Parathyroid adenoma (tissue), 2 donors: Measurements from ENCODE around the gene ELF5.

ENCODE experiments used
- H2AFZ ChIP-seq: fragments of 300-600 bp; sonication (generic); one replicate; pipeline ENCODE4 v1.7.0; 2017; ENCODE audit warnings: antibody characterized with exemption, mild to moderate bottlenecking
- H3K27ac ChIP-seq: fragments of 300-600 bp; sonication (generic); one replicate; pipeline ENCODE4 v1.7.0; 2017
- H3K27me3 ChIP-seq: fragments of 300-600 bp; sonication (generic); one replicate; pipeline ENCODE4 v1.7.0; 2017; ENCODE audit warnings: low read length; ENCODE audit not compliant: control insufficient read depth, insufficient read depth
- H3K36me3 ChIP-seq: fragments of 300-600 bp; sonication (generic); one replicate; pipeline ENCODE4 v1.7.0; 2017; ENCODE audit warnings: low read length; ENCODE audit not compliant: control insufficient read depth, insufficient read depth
- H3K4me1 ChIP-seq: fragments of 300-600 bp; sonication (generic); one replicate; pipeline ENCODE4 v1.7.0; 2017; ENCODE audit warnings: control low read depth
- H3K4me2 ChIP-seq: fragments of 300-600 bp; sonication (generic); one replicate; pipeline ENCODE4 v1.7.0; 2017; ENCODE audit warnings: low read length
- H3K4me3 ChIP-seq: fragments of 300-600 bp; sonication (generic); one replicate; pipeline ENCODE4 v1.7.0; 2017; ENCODE audit warnings: low read depth, low read length
- H3K79me2 ChIP-seq: fragments of 300-600 bp; sonication (generic); one replicate; pipeline ENCODE4 v1.7.0; 2017; ENCODE audit warnings: control low read depth
- H3K9ac ChIP-seq: fragments of 300-600 bp; sonication (generic); one replicate; pipeline ENCODE4 v1.7.0; 2017; ENCODE audit warnings: mild to moderate bottlenecking
- H3K9me3 ChIP-seq: fragments of 300-600 bp; sonication (generic); one replicate; pipeline ENCODE4 v1.7.0; 2017; ENCODE audit warnings: low read length; ENCODE audit not compliant: control insufficient read depth
- CTCF ChIP-seq: fragments of 300-600 bp; sonication (generic); IDR thresholded peaks from one replicate; pipeline ENCODE4 v1.7.0; 2017; ENCODE audit warnings: antibody characterized with exemption, mild to moderate bottlenecking
- donor health status: primary hyperparathyroidism.

Gene ELF5

GRCh38 chr11:34468209-34468841 is 45.3 kb downstream of the ELF5 start:
- Histone ChIP-seq H3K27me3 (no peaks in the 10 kb centered on the region), H2AFZ (no peak overlapping the region), H3K4me2 (no peak overlapping the region), H3K79me2 (no peaks in the 10 kb centered on the region), H3K4me1 (no peaks in the 10 kb centered on the region), H3K9me3 (no peaks in the 10 kb centered on the region), H3K27ac (no peak overlapping the region), H3K4me3 (no peak overlapping the region), H3K36me3 (no peaks in the 10 kb centered on the region), H3K9ac (no peak overlapping the region)
- peak; percentile 46 for TF ChIP-seq CTCF

GRCh38 chr11:34466802-34467488 is 46.6 kb downstream of the ELF5 start:
- Histone ChIP-seq H3K27me3 (no peaks in the 10 kb centered on the region), H3K9ac (no peak overlapping the region), H3K79me2 (no peaks in the 10 kb centered on the region), H3K4me1 (no peaks in the 10 kb centered on the region), H3K36me3 (no peaks in the 10 kb centered on the region), H3K4me3 (no peak overlapping the region), H3K4me2 (no peak overlapping the region), H3K27ac (no peak overlapping the region), H3K9me3 (no peaks in the 10 kb centered on the region), H2AFZ (no peak overlapping the region)
- TF ChIP-seq CTCF = no peak

GRCh38 chr11:34464591-34465051 is 49.0 kb downstream of the ELF5 start:
- H3K4me3 ChIP-seq = no peak overlapping the region
- no peak for TF ChIP-seq CTCF
- no peaks in the 10 kb centered on the region for H3K79me2 ChIP-seq
- H3K9ac ChIP-seq = no peak overlapping the region
- H3K9me3 ChIP-seq = no peaks in the 10 kb centered on the region
- H3K27ac ChIP-seq = no peak overlapping the region
- H2AFZ ChIP-seq = no peak overlapping the region
- H3K36me3 ChIP-seq = no peaks in the 10 kb centered on the region
- H3K27me3 ChIP-seq = no peaks in the 10 kb centered on the region
- H3K4me2 ChIP-seq = no peak overlapping the region
- no peaks in the 10 kb centered on the region for H3K4me1 ChIP-seq

GRCh38 chr11:34461215-34461614 is 52.4 kb downstream of the ELF5 start:
- no peak overlapping the region for H3K4me2 ChIP-seq
- H3K9me3 ChIP-seq = no peaks in the 10 kb centered on the region
- no peak overlapping the region for H3K4me3 ChIP-seq
- no peaks in the 10 kb centered on the region for H3K36me3 ChIP-seq
- no peak for TF ChIP-seq CTCF
- H3K79me2 ChIP-seq = no peaks in the 10 kb centered on the region
- H2AFZ ChIP-seq = no peak overlapping the region
- H3K9ac ChIP-seq = no peak overlapping the region
- no peak overlapping the region for H3K27ac ChIP-seq
- no peaks in the 10 kb centered on the region for H3K27me3 ChIP-seq
- no peaks in the 10 kb centered on the region for H3K4me1 ChIP-seq

- Histone ChIP-seq H3K36me3 (no peaks in the 10 kb centered on the region), H3K9me3 (no peaks in the 10 kb centered on the region), H3K79me2 (no peaks in the 10 kb centered on the region), H3K27ac (no peak overlapping the region), H3K4me2 (no peak overlapping the region), H3K4me3 (no peak overlapping the region), H3K27me3 (no peaks in the 10 kb centered on the region), H3K9ac (no peak overlapping the region), H2AFZ (no peak overlapping the region), H3K4me1 (no peaks in the 10 kb centered on the region)
- no peak for TF ChIP-seq CTCF
These were observed 53.3 kb downstream of the ELF5 start for GRCh38 chr11:34460278-34460677.
